Hepatocyte (in vitro differentiated cells): ENCODE data around the gene LRP1B.

Experiments
- CTCF ChIP-seq: fragments of 200-600 bp; sonication (generic); IDR thresholded peaks from 2 replicates; pipeline ENCODE4 v1.5.1; 2016; ENCODE audit warnings: antibody characterized with exemption, mild to moderate bottlenecking; ENCODE audit not compliant: poor library complexity
- EZH2 ChIP-seq: fragments of 200-600 bp; sonication (generic); IDR thresholded peaks from 2 replicates; pipeline ENCODE4 v1.6.1; 2016; ENCODE audit warnings: antibody characterized with exemption, mild to moderate bottlenecking, borderline replicate concordance
- EZH2phosphoT487 ChIP-seq: fragments of 200-600 bp; sonication (generic); IDR thresholded peaks from one replicate; pipeline ENCODE4 v1.6.1; 2018; ENCODE audit warnings: antibody characterized with exemption, mild to moderate bottlenecking, low read depth, moderate library complexity; ENCODE audit not compliant: unreplicated experiment, severe bottlenecking

- TF ChIP-seq CTCF (no peak), EZH2 (no peak), EZH2phosphoT487 (no peak)
Measured at GRCh38 chr2:140717481-140717880, 1413.3 kb downstream of the LRP1B start.
